Measurements from ENCODE around the gene TEN1.

GRCh38 chr17:76034428-76035350 is 55.6 kb downstream of the TEN1 start:
- TF ChIP-seq CTCF (IDR thresholded peaks at IDR 0.05), result no peak
- TF ChIP-seq POLR2A (IDR thresholded peaks at IDR 0.05), result no peak

Data from esophagus squamous epithelium (tissue), 4 donors.